GM12875 (cell line): Measurements from ENCODE around the gene PDGFRB.

ENCODE experiments used
- H3K4me3 ChIP-seq: one replicate; pipeline ENCODE4 v1.5.1; 2011; ENCODE audit warnings: low read depth, low read length, control low read depth
- TF ChIP-seq, protein P1 (sequence below): IDR thresholded peaks from 2 replicates; pipeline ENCODE4 v1.5.1; 2011; ENCODE audit warnings: low read depth, mild to moderate bottlenecking, control low read depth, inconsistent platforms, low read length, moderate library complexity, borderline replicate concordance; ENCODE audit not compliant: insufficient read depth

The PDGFRB gene

DNA sequence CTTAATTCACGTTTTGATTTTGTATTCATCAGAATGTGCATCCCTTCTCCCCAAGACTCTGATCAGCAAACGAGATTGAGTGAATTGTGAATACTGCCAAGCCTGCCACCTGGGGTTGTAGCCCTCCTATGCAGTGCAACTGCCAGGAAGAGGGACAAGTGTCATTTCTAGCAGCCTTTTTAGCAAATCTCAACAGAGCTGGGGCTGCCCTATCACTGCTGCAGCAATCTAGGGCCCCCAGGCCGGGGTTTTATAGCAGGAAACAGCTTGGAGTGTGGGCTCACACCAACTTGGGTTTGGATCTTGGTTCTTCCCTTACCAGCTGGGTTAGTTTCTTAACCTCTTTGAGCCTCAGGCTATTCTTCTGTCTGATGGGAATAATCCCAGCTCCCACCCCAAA lies 73.3 kb downstream of the PDGFRB start:
- TF ChIP-seq, protein P1, sequence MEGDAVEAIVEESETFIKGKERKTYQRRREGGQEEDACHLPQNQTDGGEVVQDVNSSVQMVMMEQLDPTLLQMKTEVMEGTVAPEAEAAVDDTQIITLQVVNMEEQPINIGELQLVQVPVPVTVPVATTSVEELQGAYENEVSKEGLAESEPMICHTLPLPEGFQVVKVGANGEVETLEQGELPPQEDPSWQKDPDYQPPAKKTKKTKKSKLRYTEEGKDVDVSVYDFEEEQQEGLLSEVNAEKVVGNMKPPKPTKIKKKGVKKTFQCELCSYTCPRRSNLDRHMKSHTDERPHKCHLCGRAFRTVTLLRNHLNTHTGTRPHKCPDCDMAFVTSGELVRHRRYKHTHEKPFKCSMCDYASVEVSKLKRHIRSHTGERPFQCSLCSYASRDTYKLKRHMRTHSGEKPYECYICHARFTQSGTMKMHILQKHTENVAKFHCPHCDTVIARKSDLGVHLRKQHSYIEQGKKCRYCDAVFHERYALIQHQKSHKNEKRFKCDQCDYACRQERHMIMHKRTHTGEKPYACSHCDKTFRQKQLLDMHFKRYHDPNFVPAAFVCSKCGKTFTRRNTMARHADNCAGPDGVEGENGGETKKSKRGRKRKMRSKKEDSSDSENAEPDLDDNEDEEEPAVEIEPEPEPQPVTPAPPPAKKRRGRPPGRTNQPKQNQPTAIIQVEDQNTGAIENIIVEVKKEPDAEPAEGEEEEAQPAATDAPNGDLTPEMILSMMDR: no peak
- no peak overlapping the region for H3K4me3 ChIP-seq

DNA sequence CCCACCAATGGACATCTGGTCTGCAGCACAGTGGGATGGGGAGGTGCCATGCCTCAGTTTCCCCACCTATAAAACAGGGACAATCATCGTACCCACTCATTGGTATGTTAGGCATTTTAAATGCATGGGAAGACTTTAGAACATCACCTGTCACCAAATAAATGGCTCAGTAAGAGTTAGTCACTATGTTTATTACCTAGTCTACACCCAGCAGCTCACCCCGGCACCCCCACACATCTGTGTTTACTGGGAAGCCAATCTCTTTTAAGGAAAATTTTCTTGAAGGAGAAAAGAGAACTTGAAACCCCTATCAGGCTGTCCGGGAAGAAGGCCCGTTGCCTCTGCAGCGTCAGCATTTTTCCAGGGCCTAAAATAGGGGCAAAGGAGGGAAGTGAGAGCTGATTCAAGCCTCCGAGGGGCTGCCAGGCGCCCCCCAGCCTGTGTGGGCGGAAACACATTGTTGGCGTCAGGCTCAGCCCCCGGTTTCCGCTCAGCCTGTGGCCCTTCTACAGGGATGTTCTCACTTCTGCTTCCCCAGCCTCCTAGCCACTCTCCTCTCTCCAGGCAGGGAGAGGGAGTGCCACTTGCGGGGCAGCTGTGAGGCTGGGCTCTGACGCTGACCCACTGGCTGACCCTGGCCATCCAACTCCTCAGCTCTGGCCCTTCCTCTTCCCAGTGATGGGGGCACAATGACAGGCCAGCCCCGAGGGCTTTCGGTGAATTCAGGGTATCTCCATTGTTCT lies 73.9 kb downstream of the PDGFRB start:
- TF ChIP-seq, protein P1: no peak
- peak overlapping the region; percentile 32 for H3K4me3 ChIP-seq

DNA sequence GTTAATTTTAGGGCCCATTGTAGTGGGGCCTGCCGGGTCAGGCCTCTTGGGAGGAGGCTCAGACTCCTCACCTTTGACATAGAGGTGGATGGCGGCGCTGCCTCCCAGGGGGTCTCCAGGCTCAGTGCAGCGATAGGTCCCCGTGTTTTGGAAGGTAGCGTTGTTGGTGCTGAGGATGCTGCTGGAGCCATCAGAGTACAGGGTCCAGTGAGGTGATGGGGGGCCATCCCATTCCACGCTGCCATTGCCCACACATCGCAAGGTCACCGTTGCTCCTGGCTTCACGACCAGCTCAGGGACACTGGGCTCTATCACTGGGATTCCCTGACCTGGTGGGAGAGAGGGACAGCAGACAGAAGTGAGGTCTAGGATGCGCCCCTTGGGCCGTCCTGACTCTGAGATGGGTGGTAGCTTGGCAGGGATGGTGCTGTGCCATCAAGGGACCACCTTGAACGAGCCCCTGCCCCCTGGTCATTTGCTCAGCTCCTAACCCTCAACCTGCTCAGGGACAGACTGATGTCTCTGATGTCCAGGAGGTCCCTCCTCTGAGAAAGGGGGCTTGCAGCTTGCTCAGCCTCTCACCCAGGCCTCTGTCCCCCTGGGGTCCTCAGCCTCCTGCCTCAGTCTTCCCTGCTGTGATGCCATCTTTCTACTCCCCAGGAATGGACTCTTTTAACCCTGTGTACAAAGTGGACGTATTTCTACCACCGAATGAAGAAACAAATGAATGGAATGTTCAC lies 74.8 kb downstream of the PDGFRB start:
- TF ChIP-seq, protein P1: no peak
- no peak overlapping the region for H3K4me3 ChIP-seq

DNA sequence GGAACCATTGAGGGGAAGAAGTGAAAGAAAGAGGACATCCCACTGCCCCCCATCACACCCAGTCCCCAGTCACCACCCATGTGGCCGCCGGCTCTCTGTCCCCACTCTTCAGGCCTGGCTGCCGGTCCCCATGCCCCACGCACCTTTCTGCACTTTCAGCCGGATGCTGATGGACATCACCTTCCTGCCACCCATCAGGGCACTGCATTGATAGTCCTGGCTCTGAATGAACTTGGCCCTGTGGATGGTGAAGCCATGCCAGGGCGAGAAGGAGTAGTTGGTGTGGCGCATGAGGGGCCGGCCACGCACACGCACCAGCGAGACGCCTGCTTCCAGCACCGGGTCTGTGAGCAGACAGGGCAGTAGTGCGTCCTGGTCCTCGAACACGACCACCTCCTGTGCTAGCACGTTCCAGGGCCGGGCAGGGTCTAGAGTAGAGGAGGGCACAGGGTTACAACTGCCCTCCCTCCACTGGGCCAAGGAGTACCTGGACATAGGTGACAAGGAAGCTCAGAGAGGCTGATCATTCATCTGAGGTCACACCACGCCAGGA lies 75.7 kb downstream of the PDGFRB start:
- TF ChIP-seq, protein P1: no peak

DNA sequence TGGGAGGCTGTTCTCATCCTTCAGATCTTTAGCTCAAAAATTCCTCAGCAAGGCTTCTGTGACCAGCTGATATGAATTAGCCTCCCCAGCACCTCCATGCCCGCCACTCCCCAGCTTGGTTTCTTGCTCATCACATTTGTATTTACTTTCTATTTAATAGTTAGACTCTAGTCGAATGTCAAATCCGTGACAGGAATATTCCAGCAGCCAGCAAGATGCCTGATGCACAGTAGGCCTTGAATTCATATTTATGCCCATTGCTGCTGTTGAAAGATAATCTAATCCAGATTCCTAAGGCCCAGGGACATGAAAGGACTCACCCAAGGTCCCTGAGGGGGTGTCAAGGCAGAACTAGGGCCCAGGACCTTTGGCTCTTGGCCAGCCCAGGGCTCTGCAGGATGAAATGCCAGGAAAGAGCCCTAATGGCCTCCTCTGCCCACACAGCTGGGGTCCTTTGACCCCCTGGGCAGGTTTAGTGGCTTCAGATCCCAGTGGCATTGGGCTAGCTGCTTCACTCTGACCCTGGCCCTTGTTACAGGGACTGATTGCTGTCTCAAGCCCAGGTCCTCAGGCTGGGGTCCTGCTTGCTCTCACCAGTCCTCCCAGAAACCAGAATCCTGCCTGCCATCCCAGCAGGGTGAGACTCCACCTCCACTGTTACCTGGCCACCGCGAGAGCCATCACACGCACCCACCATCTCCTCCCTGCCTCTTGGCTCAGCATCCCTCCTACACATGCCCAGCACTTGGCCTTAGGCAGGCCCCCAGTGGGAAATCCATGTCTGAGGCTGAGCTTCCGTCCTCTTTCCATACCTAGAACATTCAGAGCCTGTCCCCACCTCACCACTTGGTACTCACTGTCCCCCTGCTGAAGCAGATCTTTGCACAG lies 76.6 kb downstream of the PDGFRB start:
- TF ChIP-seq, protein P1: no peak
- no peak overlapping the region for H3K4me3 ChIP-seq

More for the DNA sequence above, 75.7 kb downstream of the PDGFRB start:
- H3K4me3 ChIP-seq: no peak overlapping the region

DNA sequence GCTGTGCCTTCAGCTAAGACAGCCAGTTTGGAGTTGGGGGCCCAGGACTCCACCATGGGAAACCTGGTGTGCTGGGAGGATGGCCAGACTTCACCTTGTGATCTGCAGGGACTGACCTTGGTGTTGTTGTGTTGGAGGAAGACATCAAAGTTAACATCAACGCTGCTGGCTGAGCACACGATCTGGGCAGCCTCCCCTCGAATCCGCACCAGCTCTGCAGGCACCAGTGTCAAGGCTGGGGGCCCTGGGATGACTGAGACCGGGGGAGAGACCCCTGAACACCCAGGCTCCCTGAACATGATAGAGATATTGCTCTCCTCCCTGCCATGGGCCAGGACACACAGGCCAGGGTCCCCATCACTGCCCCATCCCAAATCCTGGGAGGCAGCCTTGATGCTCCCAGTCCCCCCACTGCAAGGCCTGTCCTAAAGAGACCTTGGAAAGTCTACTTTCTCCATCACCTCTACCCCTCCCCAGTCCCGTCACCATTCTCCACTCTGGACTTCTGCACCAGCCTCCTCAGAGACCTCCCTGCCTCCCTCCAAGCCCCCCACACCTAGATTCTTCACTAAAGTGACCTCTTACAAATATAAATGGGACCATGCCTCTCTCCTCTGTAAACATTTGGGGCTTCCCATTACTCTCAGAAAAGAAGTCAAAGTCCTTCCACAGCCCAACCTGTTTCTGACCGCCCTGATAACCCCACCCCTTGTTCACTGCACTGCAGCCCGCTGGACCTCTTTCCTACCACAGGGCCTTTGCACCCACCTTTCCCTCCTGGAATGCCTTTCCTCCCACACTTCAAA lies 77.4 kb downstream of the PDGFRB start:
- TF ChIP-seq, protein P1: no peak
- H3K4me3 ChIP-seq: no peak overlapping the region
